ENCODE measurements around the gene TEX29. TPM values are rescaled to one million over a fixed set of nuclear protein-coding genes. Genes with fewer than 3 reads are reported as not detected.

The TEX29 gene
- total RNA-seq, 2 donors from 2014 or later: 0.59 to 0.67 TPM

GRCh38 chr13:111368091-111368490, 47.6 kb downstream of the TEX29 start:
- Mint-ChIP-seq H3K4me1 (ENCODE audit: low read depth in 2 of 2) (no peaks in the 10 kb centered on the region), H3K36me3 (no peaks in the 10 kb centered on the region), H3K27me3 (peaks cover 6 to 15% of the 10 kb centered on the region in 2 donors), H3K4me3 (no peak overlapping the region), H3K9me3 (no peaks in the 10 kb centered on the region), H3K27ac (no peak overlapping the region)
- DNase-seq (ENCODE audit: low spot score) (no peak), ATAC-seq (no peak)

DNA sequence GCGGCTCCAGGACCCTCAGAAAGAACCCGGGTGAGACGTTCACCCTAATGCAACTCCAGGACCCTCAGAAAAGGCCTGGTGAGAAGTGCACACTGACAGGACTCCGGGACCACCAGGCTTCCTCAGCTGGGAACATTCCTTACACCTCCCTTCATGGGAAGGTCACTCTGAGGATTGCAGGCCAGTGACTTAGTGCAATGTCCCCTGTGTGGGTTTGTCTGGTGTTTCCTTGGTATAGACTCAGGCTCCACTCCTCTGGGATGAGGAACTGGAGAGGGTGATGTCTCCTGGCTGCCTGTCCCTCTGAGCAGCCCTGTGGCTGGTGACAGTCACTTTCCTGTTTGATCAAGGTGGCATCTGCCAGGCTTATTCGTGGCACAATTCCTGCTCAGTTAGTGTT, 49.7 kb downstream of the TEX29 start:
- Mint-ChIP-seq H3K4me3 (no peak overlapping the region), H3K27me3 (peaks cover 8 to 17% of the 10 kb centered on the region in 2 donors), H3K27ac (no peak overlapping the region), H3K36me3 (no peaks in the 10 kb centered on the region), H3K9me3 (no peaks in the 10 kb centered on the region), H3K4me1 (ENCODE audit: low read depth in 2 of 2) (no peaks in the 10 kb centered on the region)
- ATAC-seq (no peak), DNase-seq (ENCODE audit: low spot score) (no peak)

- H3K9me3 Mint-ChIP-seq: no peaks in the 10 kb centered on the region
- H3K27me3 Mint-ChIP-seq: peaks cover 10 to 17% of the 10 kb centered on the region in 2 donors
- H3K4me1 Mint-ChIP-seq (ENCODE audit: low read depth in 2 of 2): no peaks in the 10 kb centered on the region
- no peak for ATAC-seq
- H3K27ac Mint-ChIP-seq: no peak overlapping the region
- no peak overlapping the region for H3K4me3 Mint-ChIP-seq
- DNase-seq (ENCODE audit: low spot score): no peak
- H3K36me3 Mint-ChIP-seq: no peaks in the 10 kb centered on the region
Measured at GRCh38 chr13:111370570-111371535, 50.4 kb downstream of the TEX29 start.

GRCh38 chr13:111371720-111372119, 51.3 kb downstream of the TEX29 start:
- Mint-ChIP-seq H3K27me3 (peaks cover 10 to 17% of the 10 kb centered on the region in 2 donors), H3K4me1 (ENCODE audit: low read depth in 2 of 2) (no peaks in the 10 kb centered on the region), H3K4me3 (no peak overlapping the region), H3K36me3 (no peaks in the 10 kb centered on the region), H3K9me3 (no peaks in the 10 kb centered on the region), H3K27ac (no peak overlapping the region)
- DNase-seq (ENCODE audit: low spot score) (no peak), ATAC-seq (no peak)

DNA sequence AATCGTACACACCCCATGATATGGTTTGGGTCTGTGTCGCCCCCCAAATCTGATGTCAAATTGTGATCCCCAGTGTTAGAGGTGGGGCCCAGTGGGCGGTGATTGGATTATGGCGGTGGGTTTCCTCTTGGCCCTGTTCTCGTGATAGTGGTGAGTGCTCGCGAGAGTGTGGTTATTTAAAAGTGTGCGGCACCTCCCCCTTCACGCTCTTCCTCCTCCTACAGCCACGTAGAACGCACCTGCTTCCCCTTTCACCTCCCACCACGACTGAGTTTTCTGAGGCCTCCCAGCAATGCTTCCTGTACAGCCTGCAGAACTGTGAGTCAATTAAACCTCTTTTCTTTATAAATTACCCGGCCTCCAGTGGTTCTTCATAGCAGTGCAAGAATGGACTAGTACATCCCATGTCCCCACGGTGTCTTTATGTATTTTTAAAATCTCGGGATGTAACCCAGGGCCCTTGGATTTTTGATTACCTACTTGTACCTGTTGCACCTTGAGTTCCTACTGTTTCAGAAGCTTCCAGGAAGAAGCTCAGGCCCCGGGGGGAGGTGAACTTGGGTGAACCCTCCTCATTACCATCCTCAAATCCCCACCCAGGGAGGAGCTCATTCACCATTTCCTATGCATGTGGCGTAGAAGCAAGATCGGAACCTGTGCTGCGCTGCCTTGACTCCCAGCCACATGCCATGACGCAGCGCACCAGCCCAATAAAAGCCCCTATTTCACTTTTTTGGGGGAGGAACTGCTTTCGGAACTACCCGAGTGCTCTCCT, 52.4 kb downstream of the TEX29 start:
- Mint-ChIP-seq H3K27ac (no peak overlapping the region), H3K36me3 (no peaks in the 10 kb centered on the region), H3K4me1 (ENCODE audit: low read depth in 2 of 2) (no peaks in the 10 kb centered on the region), H3K27me3 (peaks cover 10 to 17% of the 10 kb centered on the region in 2 donors), H3K4me3 (no peak overlapping the region), H3K9me3 (no peaks in the 10 kb centered on the region)
- DNase-seq (ENCODE audit: low spot score) (no peak), ATAC-seq (no peak)

DNA sequence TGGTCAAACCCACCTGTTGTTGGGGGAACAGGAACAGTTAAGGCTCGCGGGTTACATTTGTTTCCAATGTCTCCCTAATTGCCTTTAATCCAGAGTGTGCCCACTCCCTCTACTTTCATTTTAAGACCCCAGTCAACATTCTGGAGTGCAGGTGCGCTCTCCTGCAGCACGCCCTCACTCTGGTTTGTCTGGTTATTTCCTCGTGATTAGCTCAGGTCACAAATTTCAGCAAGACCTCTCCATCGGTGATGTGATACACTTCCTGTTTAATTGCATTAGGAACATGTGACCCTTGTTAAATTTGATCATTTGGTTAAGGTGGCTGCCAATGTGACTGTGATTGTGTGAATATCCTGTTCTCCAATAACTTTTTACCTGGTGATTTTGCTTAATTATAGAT, 53.0 kb downstream of the TEX29 start:
- Mint-ChIP-seq H3K27me3 (peaks cover 10 to 17% of the 10 kb centered on the region in 2 donors), H3K4me3 (no peak overlapping the region), H3K36me3 (no peaks in the 10 kb centered on the region), H3K9me3 (no peaks in the 10 kb centered on the region), H3K4me1 (ENCODE audit: low read depth in 2 of 2) (no peaks in the 10 kb centered on the region), H3K27ac (no peak overlapping the region)
- DNase-seq (ENCODE audit: low spot score): no peak
- no peak for ATAC-seq

DNA sequence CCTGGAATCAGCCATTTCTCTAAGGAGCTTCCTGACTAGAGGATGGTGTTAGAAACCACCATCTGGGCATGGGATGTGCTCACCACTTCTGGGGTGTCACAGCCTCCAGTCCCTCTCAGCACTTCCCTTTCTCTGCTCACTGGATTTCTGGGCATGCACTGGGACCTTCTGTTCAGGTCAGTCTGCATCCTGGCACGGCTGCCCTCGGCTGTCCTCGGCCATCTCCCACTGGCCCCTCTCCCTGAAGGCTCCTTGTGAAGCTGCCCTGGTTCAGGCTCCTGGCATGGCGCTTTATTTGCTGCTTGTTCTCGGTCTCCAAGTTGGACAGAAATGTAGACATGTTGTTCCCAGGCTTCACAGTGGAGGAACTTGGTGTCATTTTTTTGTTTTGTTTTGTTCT, 60.0 kb downstream of the TEX29 start:
- Mint-ChIP-seq H3K27me3 (peaks cover 17 to 37% of the 10 kb centered on the region in 2 donors), H3K4me1 (ENCODE audit: low read depth in 2 of 2) (peaks cover 6 to 7% of the 10 kb centered on the region in 2 donors), H3K4me3 (no peak overlapping the region), H3K27ac (no peak overlapping the region), H3K9me3 (no peaks in the 10 kb centered on the region), H3K36me3 (no peaks in the 10 kb centered on the region)
- no peak for DNase-seq (ENCODE audit: low spot score)
- no peak for ATAC-seq

DNA sequence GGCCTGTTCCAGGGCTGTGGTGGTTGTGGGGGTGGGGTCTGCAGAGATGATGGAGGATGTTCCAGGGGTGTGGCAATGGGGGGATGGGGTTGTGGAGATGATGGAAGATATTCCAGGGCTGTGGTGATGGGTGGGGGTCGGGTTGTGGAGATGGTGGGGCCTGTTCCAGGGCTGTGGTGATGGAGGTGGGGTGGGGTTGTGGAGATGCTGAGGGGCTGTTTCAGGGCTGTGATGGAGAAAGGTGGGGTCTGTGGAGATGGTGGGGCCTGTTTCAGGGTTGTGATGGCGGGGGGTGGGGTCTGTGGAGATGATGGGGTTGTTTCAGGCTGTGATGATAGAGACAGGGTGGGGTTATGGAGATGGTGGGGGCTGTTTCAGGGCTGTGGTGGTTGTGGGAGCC, 62.0 kb downstream of the TEX29 start:
- no peaks in the 10 kb centered on the region for H3K9me3 Mint-ChIP-seq
- peaks cover 17 to 37% of the 10 kb centered on the region in 2 donors for H3K27me3 Mint-ChIP-seq

DNA sequence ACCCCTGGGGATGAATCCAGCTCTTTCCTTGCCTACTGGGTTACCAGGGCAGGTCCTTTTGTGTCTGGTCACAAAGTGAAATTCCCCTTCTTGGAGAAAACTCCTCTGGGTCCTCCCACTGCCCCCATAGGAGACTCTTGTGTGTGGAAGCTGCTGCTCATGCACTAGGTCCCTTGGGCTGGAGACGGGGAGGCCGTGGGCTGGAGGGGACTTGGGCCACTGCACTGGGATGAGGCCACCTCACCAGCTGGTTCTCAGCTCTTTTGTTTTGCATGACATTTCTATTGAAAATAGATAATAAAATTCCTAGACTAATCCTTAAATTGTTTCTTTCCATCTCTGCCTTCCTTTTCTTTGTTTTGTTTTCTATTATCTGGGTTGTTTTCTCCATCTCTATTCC, 62.4 kb downstream of the TEX29 start:
- H3K4me3 Mint-ChIP-seq: no peak overlapping the region
- no peaks in the 10 kb centered on the region for H3K36me3 Mint-ChIP-seq

More for the DNA sequence above, 62.0 kb downstream of the TEX29 start:
- ATAC-seq (no peak), DNase-seq (ENCODE audit: low spot score) (no peak)
- no peak overlapping the region for H3K4me3 Mint-ChIP-seq
- peaks cover 6 to 7% of the 10 kb centered on the region in 2 donors for H3K4me1 Mint-ChIP-seq (ENCODE audit: low read depth in 2 of 2)
- no peaks in the 10 kb centered on the region for H3K36me3 Mint-ChIP-seq
- H3K27ac Mint-ChIP-seq: no peak overlapping the region

DNA sequence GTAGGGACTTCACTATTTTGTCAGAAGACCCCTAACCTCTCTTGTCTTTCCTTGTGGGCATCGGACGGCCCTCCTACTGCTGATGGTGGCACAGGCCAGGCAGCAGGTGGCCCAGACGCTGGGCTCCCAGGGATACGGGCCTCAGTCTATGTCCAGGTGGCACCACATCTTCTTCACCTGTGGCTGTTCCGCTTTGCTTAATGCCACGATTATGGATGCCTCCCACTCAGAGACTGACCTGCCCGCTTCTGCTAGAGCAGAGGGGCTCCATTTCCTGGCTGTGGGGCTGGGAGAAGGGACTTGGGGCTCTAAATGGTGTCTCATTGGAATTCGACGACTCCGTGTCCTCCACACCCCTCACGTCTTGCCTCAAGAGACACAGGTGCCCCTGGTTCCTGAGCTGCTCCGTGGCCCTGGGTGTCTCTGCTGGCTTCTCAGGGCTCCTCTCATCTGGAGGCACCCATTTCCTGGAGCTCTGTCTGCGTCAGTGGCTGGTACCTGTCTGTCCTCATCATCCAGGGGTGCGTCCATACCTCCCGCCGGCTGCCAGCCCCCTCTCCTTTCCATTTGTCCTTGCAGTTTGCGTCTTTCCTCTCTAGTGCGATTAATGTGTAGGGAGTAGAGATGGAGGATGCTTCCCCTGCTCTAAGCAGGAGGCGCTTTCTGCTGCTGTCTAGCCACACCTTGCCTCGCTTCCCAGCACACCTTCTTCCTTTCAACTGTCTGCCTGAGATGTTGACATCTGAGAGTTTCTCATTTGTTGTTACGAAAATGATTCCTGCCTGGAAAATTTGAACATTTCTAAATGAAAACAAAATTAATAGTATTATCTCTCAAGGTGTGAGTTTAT, 63.4 kb downstream of the TEX29 start:
- Mint-ChIP-seq H3K36me3 (no peaks in the 10 kb centered on the region), H3K4me1 (ENCODE audit: low read depth in 2 of 2) (peaks cover 6 to 7% of the 10 kb centered on the region in 2 donors), H3K27me3 (peaks cover 19 to 37% of the 10 kb centered on the region in 2 donors), H3K4me3 (no peak overlapping the region), H3K9me3 (no peaks in the 10 kb centered on the region), H3K27ac (no peak overlapping the region)
- DNase-seq (ENCODE audit: low spot score) (no peak), ATAC-seq (no peak)

More for the DNA sequence above, 62.4 kb downstream of the TEX29 start:
- H3K27me3 Mint-ChIP-seq: peaks cover 17 to 37% of the 10 kb centered on the region in 2 donors
- H3K27ac Mint-ChIP-seq: no peak overlapping the region
- ATAC-seq: no peak
- no peak for DNase-seq (ENCODE audit: low spot score)
- H3K9me3 Mint-ChIP-seq: no peaks in the 10 kb centered on the region
- H3K4me1 Mint-ChIP-seq (ENCODE audit: low read depth in 2 of 2): peaks cover 6 to 7% of the 10 kb centered on the region in 2 donors

GRCh38 chr13:111384441-111385182, 64.2 kb downstream of the TEX29 start:
- Mint-ChIP-seq H3K4me1 (ENCODE audit: low read depth in 2 of 2) (peaks cover 6 to 7% of the 10 kb centered on the region in 2 donors), H3K27me3 (peaks cover 20 to 34% of the 10 kb centered on the region in 2 donors), H3K27ac (no peak overlapping the region), H3K9me3 (no peaks in the 10 kb centered on the region), H3K36me3 (no peaks in the 10 kb centered on the region), H3K4me3 (no peak overlapping the region)
- ATAC-seq (no peak), DNase-seq (ENCODE audit: low spot score) (no peak)

DNA sequence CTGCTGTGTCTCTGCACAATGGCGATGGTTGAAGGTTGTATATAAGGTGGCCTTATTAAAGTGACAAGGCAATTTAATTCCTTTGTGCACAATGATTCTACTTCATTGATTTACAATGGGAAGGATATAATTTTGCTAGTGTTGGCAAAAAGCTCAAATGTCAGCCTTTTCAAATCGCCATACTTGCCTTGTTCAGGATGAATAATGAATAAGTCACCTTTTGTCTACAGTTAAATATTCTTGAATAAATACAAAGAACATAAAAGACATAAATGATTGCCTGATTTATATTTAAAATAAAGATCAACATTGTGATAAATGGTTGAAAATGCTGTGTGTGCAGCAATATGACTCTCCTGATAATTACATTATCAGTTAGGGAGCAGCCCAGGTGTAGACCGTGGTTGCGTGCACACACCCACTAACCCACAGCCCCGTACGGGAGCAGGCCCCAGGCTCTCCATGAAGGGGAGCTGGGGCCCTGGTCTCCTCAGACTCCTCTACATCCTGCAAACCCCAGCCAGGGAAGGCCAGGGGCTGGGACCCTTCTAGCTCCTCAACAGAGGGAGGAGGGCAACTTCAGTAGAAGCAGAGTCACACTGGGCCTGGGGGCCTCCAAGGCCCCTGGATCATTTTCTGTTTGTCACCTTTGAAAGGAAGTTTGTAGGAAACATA, 64.9 kb downstream of the TEX29 start:
- Mint-ChIP-seq H3K36me3 (no peaks in the 10 kb centered on the region), H3K4me3 (no peak overlapping the region), H3K9me3 (no peaks in the 10 kb centered on the region), H3K4me1 (ENCODE audit: low read depth in 2 of 2) (peaks cover 6 to 7% of the 10 kb centered on the region in 2 donors), H3K27me3 (peaks cover 16 to 27% of the 10 kb centered on the region in 2 donors), H3K27ac (no peak overlapping the region)
- ATAC-seq: no peak
- no peak for DNase-seq (ENCODE audit: low spot score)

Data from natural killer cell treated with Interleukin-12 subunit alpha and Interleukin-12 subunit beta and Interleukin-15 and Interleukin-18, amount 100 ng/mL, for 72 hours (primary cell).